ENCODE results near the gene PRELID2.

PRELID2 gene

DNA sequence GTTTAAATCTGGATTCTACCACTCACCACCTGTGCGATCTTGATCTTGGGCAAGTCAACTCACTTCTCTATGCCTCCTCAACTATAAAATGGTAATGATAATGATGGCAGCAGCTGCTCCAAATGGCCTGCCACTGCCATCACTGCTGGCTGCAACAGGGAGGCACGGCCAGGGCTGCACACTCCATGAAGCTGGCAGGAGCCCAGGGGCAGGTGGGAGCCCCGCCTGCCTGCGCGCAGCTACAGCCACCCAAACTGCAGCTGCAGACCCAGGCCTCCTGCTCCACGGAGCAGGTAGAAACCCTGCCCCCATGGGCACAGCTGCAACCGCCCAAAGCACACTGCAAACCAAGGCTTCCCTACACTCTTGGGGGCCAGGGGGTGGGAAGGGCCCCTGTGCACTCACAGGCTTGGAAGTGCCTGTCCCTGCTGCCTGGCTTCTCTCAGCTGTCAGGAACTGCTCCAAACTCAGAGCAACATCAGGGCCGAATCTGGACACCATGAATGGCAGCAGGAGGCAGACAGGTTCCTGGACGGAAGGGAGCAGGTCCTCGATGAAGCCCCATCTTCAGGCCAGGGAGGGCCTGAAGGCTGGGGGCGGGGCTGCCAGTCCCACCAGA, 57.6 kb downstream of the PRELID2 start:
- no peak for DNase-seq (ENCODE audit: low read depth in 2 of 2)

GRCh38 chr5:145776886-145777285, 58.3 kb downstream of the PRELID2 start:
- TF ChIP-seq, protein P1, sequence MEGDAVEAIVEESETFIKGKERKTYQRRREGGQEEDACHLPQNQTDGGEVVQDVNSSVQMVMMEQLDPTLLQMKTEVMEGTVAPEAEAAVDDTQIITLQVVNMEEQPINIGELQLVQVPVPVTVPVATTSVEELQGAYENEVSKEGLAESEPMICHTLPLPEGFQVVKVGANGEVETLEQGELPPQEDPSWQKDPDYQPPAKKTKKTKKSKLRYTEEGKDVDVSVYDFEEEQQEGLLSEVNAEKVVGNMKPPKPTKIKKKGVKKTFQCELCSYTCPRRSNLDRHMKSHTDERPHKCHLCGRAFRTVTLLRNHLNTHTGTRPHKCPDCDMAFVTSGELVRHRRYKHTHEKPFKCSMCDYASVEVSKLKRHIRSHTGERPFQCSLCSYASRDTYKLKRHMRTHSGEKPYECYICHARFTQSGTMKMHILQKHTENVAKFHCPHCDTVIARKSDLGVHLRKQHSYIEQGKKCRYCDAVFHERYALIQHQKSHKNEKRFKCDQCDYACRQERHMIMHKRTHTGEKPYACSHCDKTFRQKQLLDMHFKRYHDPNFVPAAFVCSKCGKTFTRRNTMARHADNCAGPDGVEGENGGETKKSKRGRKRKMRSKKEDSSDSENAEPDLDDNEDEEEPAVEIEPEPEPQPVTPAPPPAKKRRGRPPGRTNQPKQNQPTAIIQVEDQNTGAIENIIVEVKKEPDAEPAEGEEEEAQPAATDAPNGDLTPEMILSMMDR (IDR thresholded peaks at IDR 0.05; ENCODE audit: low read depth, low read length) = no peak
- peak; percentile 56 to 78 for DNase-seq (ENCODE audit: low read depth in 2 of 2)
- no peak overlapping the region for H3K4me3 ChIP-seq (replicated peaks in 1 of 2; ENCODE audit: low read depth in 2 of 2, low read length in 2 of 2)

More for the DNA sequence above, 57.6 kb downstream of the PRELID2 start:
- TF ChIP-seq, protein P1 (IDR thresholded peaks at IDR 0.05; ENCODE audit: low read depth, low read length) = no peak
- H3K4me3 ChIP-seq (replicated peaks in 1 of 2; ENCODE audit: low read depth in 2 of 2, low read length in 2 of 2) = no peak overlapping the region

DNA sequence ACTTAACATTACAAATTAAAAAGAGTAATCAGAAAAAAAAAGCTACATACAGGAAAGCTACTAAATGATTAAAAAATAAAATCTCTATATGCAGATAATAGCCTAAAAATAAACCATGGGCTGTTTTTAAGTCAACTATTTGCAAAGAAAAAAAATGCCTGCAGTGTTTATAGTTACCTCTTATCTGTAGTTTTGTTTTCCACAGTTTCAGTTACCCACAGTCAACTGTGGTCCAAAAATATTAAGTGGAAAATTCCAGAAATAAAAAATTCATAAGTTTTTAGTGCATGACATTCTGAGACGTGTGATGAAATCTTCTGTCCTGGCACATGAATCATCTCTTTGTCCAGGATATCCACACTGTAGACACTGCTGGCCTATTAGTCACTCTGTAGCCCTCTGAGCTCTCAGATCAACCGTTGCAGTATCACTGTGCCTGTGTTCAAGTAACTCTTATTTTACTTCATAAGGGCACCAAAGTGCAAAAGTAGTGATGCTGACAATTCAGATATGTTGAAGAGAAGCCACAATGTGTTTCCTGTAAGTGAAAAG, 59.2 kb downstream of the PRELID2 start:
- no peak overlapping the region for H3K4me3 ChIP-seq (replicated peaks in 1 of 2; ENCODE audit: low read depth in 2 of 2, low read length in 2 of 2)
- DNase-seq (ENCODE audit: low read depth in 2 of 2) = peak; percentile 91 to 97
- TF ChIP-seq, protein P1 (IDR thresholded peaks at IDR 0.05; ENCODE audit: low read depth, low read length) = no peak

DNA sequence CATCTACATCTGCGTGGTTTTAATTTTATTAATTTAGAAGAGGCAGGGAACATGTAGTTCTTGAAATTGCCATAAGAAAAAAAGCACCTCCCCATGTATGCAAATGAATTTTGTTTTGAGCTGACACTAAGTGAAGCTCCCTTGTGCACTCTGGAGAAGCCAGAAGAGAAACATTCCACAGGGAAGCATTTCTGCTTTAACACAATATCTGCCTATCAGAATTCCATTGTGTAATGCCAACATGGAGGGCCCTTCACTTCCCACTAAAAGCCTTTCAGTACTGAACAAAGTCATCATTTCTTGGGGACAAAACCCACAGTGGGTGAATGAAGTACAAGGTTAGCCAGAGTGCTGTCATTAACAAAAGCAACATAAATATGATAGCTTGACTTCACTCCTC, 59.7 kb downstream of the PRELID2 start:
- no peak overlapping the region for H3K4me3 ChIP-seq (replicated peaks in 1 of 2; ENCODE audit: low read depth in 2 of 2, low read length in 2 of 2)
- TF ChIP-seq, protein P1 (IDR thresholded peaks at IDR 0.05; ENCODE audit: low read depth, low read length) = no peak
- DNase-seq (ENCODE audit: low read depth in 2 of 2) = peak; percentile 26 to 57

- DNase-seq (ENCODE audit: low read depth in 2 of 2) = no peak
- TF ChIP-seq, protein P1 (IDR thresholded peaks at IDR 0.05; ENCODE audit: low read depth, low read length) = no peak
- no peak overlapping the region for H3K4me3 ChIP-seq (replicated peaks in 1 of 2; ENCODE audit: low read depth in 2 of 2, low read length in 2 of 2)
Observed at GRCh38 chr5:145774442-145774841, 60.7 kb downstream of the PRELID2 start.

GRCh38 chr5:145772466-145772865, 62.7 kb downstream of the PRELID2 start:
- TF ChIP-seq, protein P1 (IDR thresholded peaks at IDR 0.05; ENCODE audit: low read depth, low read length) = no peak
- DNase-seq (ENCODE audit: low read depth in 2 of 2) = no peak

More at GRCh38 chr5:145772466-145772865, 62.7 kb downstream of the PRELID2 start:
- no peak overlapping the region for H3K4me3 ChIP-seq (replicated peaks in 1 of 2; ENCODE audit: low read depth in 2 of 2, low read length in 2 of 2)
